Activated T-helper 2 cell treated with anti-CD3 and anti-CD28 coated beads, Interferon-gamma antibody, Interleukin-2, Interleukin-4, amounts not matched to agents 10 μg/mL and 5 μg/mL and 100 μg/mL, durations not matched to agents 14 hours and 24 hours and 36 hours (primary cell): Measurements from ENCODE around the gene GPC5. TPM values are rescaled to one million over a fixed set of nuclear protein-coding genes. Genes with fewer than 3 reads are reported as not detected.
"Not testable (repeated sequence)": the region's sequence is repeated elsewhere in the genome, so short reads cannot be mapped to it uniquely, and the experiment has no call there.

ENCODE experiments used
- DNase-seq: peaks from one replicate; pipeline ENCODE4 v3.0.0; 2021; ENCODE audit warnings: low spot score
- H3K27ac Mint-ChIP-seq: one replicate; pipeline ENCODE4 v1.8.0; 2021; ENCODE audit warnings: mixed read lengths
- H3K27me3 Mint-ChIP-seq: one replicate; pipeline ENCODE4 v1.8.0; 2021; ENCODE audit warnings: low read depth, mixed read lengths
- H3K36me3 Mint-ChIP-seq: one replicate; pipeline ENCODE4 v1.8.0; 2021; ENCODE audit warnings: low read depth, mixed read lengths
- H3K4me1 Mint-ChIP-seq: one replicate; pipeline ENCODE4 v1.8.0; 2021; ENCODE audit warnings: low read depth, mixed read lengths
- H3K4me3 Mint-ChIP-seq: one replicate; pipeline ENCODE4 v1.8.0; 2021; ENCODE audit warnings: low read depth, mild to moderate bottlenecking, moderate library complexity, mixed read lengths
- H3K9me3 Mint-ChIP-seq: one replicate; pipeline ENCODE4 v1.8.0; 2021; ENCODE audit warnings: mixed read lengths
- intact Hi-C: fragments of 100-400 bp; cut with micrococcal nuclease; formaldehyde crosslinking; loops from one replicate; pipeline ENCODE4 v1.15.1; 2023
- total RNA-seq: library from RNA; stranded (reverse); gene quantifications from 2 replicates; pipeline ENCODE4 v1.2.3, GENCODE V29; 2022

GPC5 gene
- total RNA-seq, 1 donor from 2014 or later = 0.57 TPM

GRCh38 chr13:92539148-92539547 lies 1140.7 kb downstream of the GPC5 start:
- H3K27ac Mint-ChIP-seq, H3K4me3 Mint-ChIP-seq, DNase-seq, H3K27me3 Mint-ChIP-seq, H3K4me1 Mint-ChIP-seq, H3K9me3 Mint-ChIP-seq, H3K36me3 Mint-ChIP-seq, intact Hi-C loops: not testable (repeated sequence)

- no peak overlapping the region for H3K27ac Mint-ChIP-seq
- DNase-seq = no peak
Observed at GRCh38 chr13:92547266-92547665, 1148.8 kb downstream of the GPC5 start.

GRCh38 chr13:92549276-92549675 lies 1150.9 kb downstream of the GPC5 start:
- H3K4me3 Mint-ChIP-seq = no peak overlapping the region
- no peak for DNase-seq
- intact Hi-C loops = no loop called here
- H3K27me3 Mint-ChIP-seq = no peaks in the 10 kb centered on the region
- H3K36me3 Mint-ChIP-seq = no peaks in the 10 kb centered on the region
- H3K4me1 Mint-ChIP-seq = no peaks in the 10 kb centered on the region
- H3K27ac Mint-ChIP-seq = no peak overlapping the region
- peaks cover 15% of the 10 kb centered on the region for H3K9me3 Mint-ChIP-seq

More at GRCh38 chr13:92547266-92547665, 1148.8 kb downstream of the GPC5 start:
- H3K27me3 Mint-ChIP-seq = no peaks in the 10 kb centered on the region
- intact Hi-C loops = no loop called here
- H3K4me3 Mint-ChIP-seq = no peak overlapping the region
- H3K36me3 Mint-ChIP-seq = no peaks in the 10 kb centered on the region
- no peaks in the 10 kb centered on the region for H3K4me1 Mint-ChIP-seq
- peaks cover 18% of the 10 kb centered on the region for H3K9me3 Mint-ChIP-seq

- Mint-ChIP-seq H3K36me3 (no peaks in the 10 kb centered on the region), H3K27ac (no peak overlapping the region), H3K4me1 (no peaks in the 10 kb centered on the region), H3K4me3 (no peak overlapping the region), H3K27me3 (no peaks in the 10 kb centered on the region), H3K9me3 (peaks cover 11% of the 10 kb centered on the region)
- intact Hi-C loops = no loop called here
- DNase-seq = no peak
Observed at GRCh38 chr13:92553470-92554114, 1155.2 kb downstream of the GPC5 start.

- no peak for DNase-seq
- H3K27ac Mint-ChIP-seq = no peak overlapping the region
- intact Hi-C loops = no loop called here
- peaks cover 10% of the 10 kb centered on the region for H3K9me3 Mint-ChIP-seq
- no peaks in the 10 kb centered on the region for H3K4me1 Mint-ChIP-seq
- H3K4me3 Mint-ChIP-seq = no peak overlapping the region
- H3K27me3 Mint-ChIP-seq = no peaks in the 10 kb centered on the region
- H3K36me3 Mint-ChIP-seq = no peaks in the 10 kb centered on the region
Observed at GRCh38 chr13:92560883-92561282, 1162.5 kb downstream of the GPC5 start.

- Mint-ChIP-seq H3K4me3 (no peak overlapping the region), H3K27me3 (no peaks in the 10 kb centered on the region), H3K9me3 (no peaks in the 10 kb centered on the region), H3K4me1 (no peaks in the 10 kb centered on the region), H3K27ac (no peak overlapping the region), H3K36me3 (no peaks in the 10 kb centered on the region)
- no peak for DNase-seq
- intact Hi-C loops = no loop called here
Observed at GRCh38 chr13:92564942-92565341, 1166.5 kb downstream of the GPC5 start.

- intact Hi-C loops = no loop called here
- H3K27ac Mint-ChIP-seq = no peak overlapping the region
- no peaks in the 10 kb centered on the region for H3K36me3 Mint-ChIP-seq
- no peaks in the 10 kb centered on the region for H3K9me3 Mint-ChIP-seq
- no peaks in the 10 kb centered on the region for H3K4me1 Mint-ChIP-seq
- no peak for DNase-seq
- no peak overlapping the region for H3K4me3 Mint-ChIP-seq
- no peaks in the 10 kb centered on the region for H3K27me3 Mint-ChIP-seq
Observed at GRCh38 chr13:92566767-92567166, 1168.3 kb downstream of the GPC5 start.

GRCh38 chr13:92572190-92572589 lies 1173.8 kb downstream of the GPC5 start:
- peaks cover 4% of the 10 kb centered on the region for H3K9me3 Mint-ChIP-seq
- intact Hi-C loops = no loop called here
- no peaks in the 10 kb centered on the region for H3K27me3 Mint-ChIP-seq
- no peaks in the 10 kb centered on the region for H3K4me1 Mint-ChIP-seq
- no peak for DNase-seq
- H3K36me3 Mint-ChIP-seq = no peaks in the 10 kb centered on the region
- no peak overlapping the region for H3K27ac Mint-ChIP-seq
- no peak overlapping the region for H3K4me3 Mint-ChIP-seq

GRCh38 chr13:92573467-92574057 lies 1175.1 kb downstream of the GPC5 start:
- Mint-ChIP-seq H3K4me1 (no peaks in the 10 kb centered on the region), H3K27ac (no peak overlapping the region), H3K27me3 (no peaks in the 10 kb centered on the region), H3K9me3 (peaks cover 4% of the 10 kb centered on the region), H3K4me3 (no peak overlapping the region), H3K36me3 (no peaks in the 10 kb centered on the region)
- DNase-seq = no peak
- intact Hi-C loops = no loop called here

GRCh38 chr13:92574499-92574898 lies 1176.1 kb downstream of the GPC5 start:
- intact Hi-C loops = no loop called here
- Mint-ChIP-seq H3K9me3 (peaks cover 4% of the 10 kb centered on the region), H3K27ac (no peak overlapping the region), H3K27me3 (no peaks in the 10 kb centered on the region), H3K4me1 (no peaks in the 10 kb centered on the region), H3K36me3 (no peaks in the 10 kb centered on the region), H3K4me3 (no peak overlapping the region)
- no peak for DNase-seq

GRCh38 chr13:92575777-92576176 lies 1177.4 kb downstream of the GPC5 start:
- intact Hi-C loops = no loop called here
- H3K4me1 Mint-ChIP-seq = no peaks in the 10 kb centered on the region
- no peaks in the 10 kb centered on the region for H3K36me3 Mint-ChIP-seq
- no peak overlapping the region for H3K4me3 Mint-ChIP-seq
- DNase-seq = no peak
- no peaks in the 10 kb centered on the region for H3K27me3 Mint-ChIP-seq
- no peak overlapping the region for H3K27ac Mint-ChIP-seq
- peaks cover 4% of the 10 kb centered on the region for H3K9me3 Mint-ChIP-seq

- Mint-ChIP-seq H3K4me3 (no peak overlapping the region), H3K27me3 (no peaks in the 10 kb centered on the region), H3K36me3 (no peaks in the 10 kb centered on the region), H3K9me3 (peaks cover 9% of the 10 kb centered on the region), H3K4me1 (no peaks in the 10 kb centered on the region), H3K27ac (no peak overlapping the region)
- no peak for DNase-seq
- intact Hi-C loops = no loop called here
Observed at GRCh38 chr13:92578358-92578757, 1179.9 kb downstream of the GPC5 start.

- intact Hi-C loops = no loop called here
- Mint-ChIP-seq H3K4me1 (no peaks in the 10 kb centered on the region), H3K4me3 (no peak overlapping the region), H3K9me3 (peaks cover 46% of the 10 kb centered on the region), H3K27ac (no peak overlapping the region), H3K27me3 (no peaks in the 10 kb centered on the region), H3K36me3 (no peaks in the 10 kb centered on the region)
- DNase-seq = no peak
Observed at GRCh38 chr13:92589955-92590354, 1191.5 kb downstream of the GPC5 start.
